Loucy (cell line): ENCODE data around the gene VWA8.

Source experiments
- H2AFZ ChIP-seq: fragments of 200-600 bp; sonication (generic); 2 replicates; pipeline ENCODE4 v1.6.0; 2016; ENCODE audit warnings: antibody characterized with exemption, mild to moderate bottlenecking, low read length, moderate library complexity
- H3F3A ChIP-seq: fragments of 200-600 bp; 2 replicates; pipeline ENCODE4 v1.6.0; 2016; ENCODE audit warnings: antibody characterized with exemption, low read depth, mild to moderate bottlenecking
- H3K27me3 ChIP-seq: fragments of 200-600 bp; sonication (generic); 2 replicates; pipeline ENCODE4 v1.6.1; 2014; ENCODE audit warnings: low read length, mild to moderate bottlenecking; ENCODE audit not compliant: insufficient read depth, poor library complexity, severe bottlenecking
- H3K36me3 ChIP-seq: fragments of 200-600 bp; sonication (generic); 2 replicates; pipeline ENCODE4 v1.6.1; 2016; ENCODE audit warnings: low read length; ENCODE audit not compliant: insufficient read depth
- H3K4me1 ChIP-seq: fragments of 200-600 bp; sonication (generic); 2 replicates; pipeline ENCODE4 v1.5.1; 2014; ENCODE audit warnings: low read length, mild to moderate bottlenecking; ENCODE audit not compliant: insufficient read depth, poor library complexity, severe bottlenecking
- H3K4me2 ChIP-seq: fragments of 200-600 bp; sonication (generic); 2 replicates; pipeline ENCODE4 v1.6.0; 2014; ENCODE audit warnings: antibody characterized with exemption, low read length, low read depth, mild to moderate bottlenecking; ENCODE audit not compliant: poor library complexity, severe bottlenecking
- H3K4me3 ChIP-seq: fragments of 200-600 bp; sonication (generic); 2 replicates; pipeline ENCODE4 v1.5.1; 2014; ENCODE audit warnings: low read length, mild to moderate bottlenecking, mixed read lengths; ENCODE audit not compliant: poor library complexity, severe bottlenecking
- H3K79me2 ChIP-seq: fragments of 200-600 bp; sonication (generic); 2 replicates; pipeline ENCODE4 v1.6.1; 2014; ENCODE audit warnings: low read length; ENCODE audit not compliant: insufficient read depth
- H3K9ac ChIP-seq: fragments of 200-600 bp; sonication (generic); 2 replicates; pipeline ENCODE4 v1.6.0; 2014; ENCODE audit warnings: mild to moderate bottlenecking, low read depth, low read length, moderate library complexity; ENCODE audit not compliant: poor library complexity, severe bottlenecking
- H3K9me2 ChIP-seq: fragments of 200-600 bp; sonication (generic); replicated peaks from 2 replicates; pipeline ENCODE4 v1.6.1; 2016; ENCODE audit warnings: low read depth, low read length, mixed read lengths
- H3K9me3 ChIP-seq: fragments of 200-600 bp; sonication (generic); 2 replicates; pipeline ENCODE4 v1.6.1; 2014; ENCODE audit warnings: mild to moderate bottlenecking, antibody characterized with exemption, low read length, low read depth; ENCODE audit not compliant: insufficient read depth
- H4K20me1 ChIP-seq: fragments of 200-600 bp; sonication (generic); 2 replicates; pipeline ENCODE4 v1.6.0; 2014; ENCODE audit warnings: antibody characterized with exemption, low read length, mild to moderate bottlenecking; ENCODE audit not compliant: insufficient read depth, poor library complexity, severe bottlenecking
- CTCF ChIP-seq: fragments of 200-600 bp; sonication (generic); conservative IDR thresholded peaks from 2 replicates; pipeline ENCODE4 v1.5.1; 2014; ENCODE audit warnings: mild to moderate bottlenecking, antibody characterized with exemption, low read length
- EZH2phosphoT487 ChIP-seq: fragments of 200-600 bp; IDR thresholded peaks from 2 replicates; pipeline ENCODE4 v1.6.1; 2018; ENCODE audit warnings: antibody characterized with exemption, mild to moderate bottlenecking, moderate library complexity, borderline replicate concordance

VWA8 gene

GRCh38 chr13:41722684-41723535 is 238.0 kb downstream of the VWA8 start:
- Histone ChIP-seq H3K4me2 (no peak overlapping the region), H3K9ac (no peak overlapping the region), H3K9me2 (no peaks in the 10 kb centered on the region), H2AFZ (no peak overlapping the region), H3K79me2 (no peaks in the 10 kb centered on the region), H3K36me3 (peaks cover 38% of the 10 kb centered on the region; the same call in 1 of the 2 replicates), H3K4me1 (no peaks in the 10 kb centered on the region), H3K4me3 (no peak overlapping the region), H3K9me3 (no peaks in the 10 kb centered on the region), H3F3A (no peaks in the 10 kb centered on the region), H3K27me3 (no peaks in the 10 kb centered on the region), H4K20me1 (no peaks in the 10 kb centered on the region)
- TF ChIP-seq CTCF (no peak), EZH2phosphoT487 (no peak)

- no peaks in the 10 kb centered on the region for H3K27me3 ChIP-seq
- no peak overlapping the region for H3K4me3 ChIP-seq
Observed at GRCh38 chr13:41720839-41721561, 239.9 kb downstream of the VWA8 start.

GRCh38 chr13:41716236-41716635 is 244.7 kb downstream of the VWA8 start:
- Histone ChIP-seq H3K9me2 (no peaks in the 10 kb centered on the region), H3K9me3 (no peaks in the 10 kb centered on the region), H3K4me2 (no peak overlapping the region), H3K4me1 (no peaks in the 10 kb centered on the region), H3K9ac (no peak overlapping the region), H4K20me1 (no peaks in the 10 kb centered on the region), H3K79me2 (no peaks in the 10 kb centered on the region), H3F3A (no peaks in the 10 kb centered on the region), H3K27me3 (no peaks in the 10 kb centered on the region), H3K4me3 (no peak overlapping the region), H3K36me3 (peaks cover 17% of the 10 kb centered on the region; the same call in 1 of the 2 replicates), H2AFZ (no peak overlapping the region)
- TF ChIP-seq CTCF: no peak
- TF ChIP-seq EZH2phosphoT487: no peak

More at GRCh38 chr13:41720839-41721561, 239.9 kb downstream of the VWA8 start:
- no peaks in the 10 kb centered on the region for H3F3A ChIP-seq
- H3K79me2 ChIP-seq: no peaks in the 10 kb centered on the region
- H3K9me2 ChIP-seq: no peaks in the 10 kb centered on the region
- H3K4me1 ChIP-seq: no peaks in the 10 kb centered on the region
- no peak overlapping the region for H2AFZ ChIP-seq
- H3K4me2 ChIP-seq: no peak overlapping the region
- H3K9ac ChIP-seq: no peak overlapping the region
- TF ChIP-seq CTCF: no peak
- TF ChIP-seq EZH2phosphoT487: no peak
- H4K20me1 ChIP-seq: no peaks in the 10 kb centered on the region
- H3K36me3 ChIP-seq: peaks cover 30% of the 10 kb centered on the region; the same call in 1 of the 2 replicates
- H3K9me3 ChIP-seq: no peaks in the 10 kb centered on the region
